CD8-positive, alpha-beta memory T cell (primary cell): ENCODE results near the gene CLK4. TPM values are rescaled to one million over a fixed set of nuclear protein-coding genes. Genes with fewer than 3 reads are reported as not detected.
A peak's percentile ranks its signal among the peaks of the same experiment; 100 is the strongest.

Experiments used
- CTCF ChIA-PET: fragments of 350-600 bp; sonication (Branson Sonifier 250); formaldehyde crosslinking; loops from one replicate; lab custom pipeline; 2021; ENCODE audit warnings: antibody characterized with exemption; lab: Charles Lee
- POLR2A ChIA-PET: fragments of 350-600 bp; sonication (Branson Sonifier 250); formaldehyde crosslinking; loops from one replicate; lab custom pipeline; 2021; ENCODE audit warnings: antibody characterized with exemption; lab: Charles Lee
- DNase-seq, 5 donors: peaks; one replicate each; pipeline versions ENCODE4 v3.0.0 to v3.0.0-alpha.2; 2020 to 2022; ENCODE audit warnings: mixed read lengths in 1 of 5
- H3K27ac ChIP-seq: one replicate; pipeline ENCODE4 v1.7.0; 2013; ENCODE audit warnings: low read depth, mild to moderate bottlenecking, low read length, moderate library complexity
- H3K27me3 ChIP-seq: 2 replicates; pipeline ENCODE4 v1.7.0; 2013; ENCODE audit warnings: low read length, mild to moderate bottlenecking; ENCODE audit not compliant: insufficient read depth, poor library complexity, severe bottlenecking
- H3K36me3 ChIP-seq: 2 replicates; pipeline ENCODE4 v1.7.0; 2013; ENCODE audit warnings: mild to moderate bottlenecking, low read length, moderate library complexity; ENCODE audit not compliant: insufficient read depth
- H3K4me1 ChIP-seq: 2 replicates; pipeline ENCODE4 v1.7.0; 2013; ENCODE audit warnings: mild to moderate bottlenecking, low read length, moderate library complexity; ENCODE audit not compliant: insufficient read depth
- H3K4me3 ChIP-seq: 2 replicates; pipeline ENCODE4 v1.7.0; 2013; ENCODE audit warnings: mild to moderate bottlenecking, low read length
- H3K9me3 ChIP-seq: 2 replicates; pipeline ENCODE4 v1.7.0; 2013; ENCODE audit warnings: mild to moderate bottlenecking, low read length
- H3K27ac Mint-ChIP-seq, 8 donors: one replicate each; pipeline ENCODE4 v1.8.0; 2020 to 2021; ENCODE audit warnings: mixed read lengths in 8 of 8, mild to moderate bottlenecking in 6 of 8, inconsistent platforms in 3 of 8, moderate library complexity in 3 of 8
- H3K27me3 Mint-ChIP-seq, 2 donors: one replicate each; pipeline ENCODE4 v1.8.0; 2020 to 2021; ENCODE audit warnings: mixed read lengths in 2 of 2, mild to moderate bottlenecking in 1 of 2, moderate library complexity in 1 of 2
- H3K36me3 Mint-ChIP-seq, 3 donors: one replicate each; pipeline ENCODE4 v1.8.0; 2020 to 2021; ENCODE audit warnings: mixed read lengths in 3 of 3, inconsistent platforms in 1 of 3, mild to moderate bottlenecking in 1 of 3
- H3K4me1 Mint-ChIP-seq, 3 donors: one replicate each; pipeline ENCODE4 v1.8.0; 2020 to 2021; ENCODE audit warnings: mixed read lengths in 3 of 3, inconsistent platforms in 1 of 3, mild to moderate bottlenecking in 1 of 3
- H3K4me3 Mint-ChIP-seq, 7 donors: one replicate each; pipeline ENCODE4 v1.8.0; 2020 to 2021; ENCODE audit warnings: mixed read lengths in 7 of 7, mild to moderate bottlenecking in 6 of 7, moderate library complexity in 4 of 7, inconsistent platforms in 2 of 7
- H3K9me3 Mint-ChIP-seq, 5 donors: one replicate each; pipeline ENCODE4 v1.8.0; 2020 to 2022; ENCODE audit warnings: mixed read lengths in 5 of 5, mild to moderate bottlenecking in 3 of 5, moderate library complexity in 2 of 5, inconsistent platforms in 1 of 5
- polyA plus RNA-seq: library from polyadenylated mRNA; unstranded; fragments of 300-500 nt; fragmentation: Illumina TruSeq; gene quantifications from one replicate; pipeline ENCODE4 v1.2.3, GENCODE V29; 2021
- total RNA-seq, 2 experiments: library from RNA; stranded (reverse); gene quantifications; one replicate each; pipeline ENCODE4 v1.2.3, GENCODE V29; 2021

CLK4 gene
- total and polyA plus RNA-seq, 3 experiments from 2014 or later: 16.3 to 29.2 (median 27.4) TPM

GRCh38 chr5:178581621-178582020, 45.2 kb downstream of the CLK4 start:
- H3K27ac ChIP-seq: no peak overlapping the region
- Mint-ChIP-seq H3K27me3 (peaks cover 23 to 49% of the 10 kb centered on the region in 2 donors), H3K9me3 (no peaks in the 10 kb centered on the region), H3K4me3 (no peak overlapping the region), H3K4me1 (no peaks in the 10 kb centered on the region), H3K36me3 (no peaks in the 10 kb centered on the region), H3K27ac (peak overlapping the region in 1 of 8 donors; percentile 1)
- no peak overlapping the region for H3K4me3 ChIP-seq
- POLR2A ChIA-PET: no interaction called here
- DNase-seq: no peak
- CTCF ChIA-PET: no interaction called here
- H3K4me1 ChIP-seq: no peaks in the 10 kb centered on the region
- peaks cover 13% of the 10 kb centered on the region for H3K27me3 ChIP-seq
- H3K9me3 ChIP-seq: no peaks in the 10 kb centered on the region
- H3K36me3 ChIP-seq: no peaks in the 10 kb centered on the region

GRCh38 chr5:178580271-178580955, 46.4 kb downstream of the CLK4 start:
- Mint-ChIP-seq H3K4me3 (no peak overlapping the region), H3K27me3 (peaks cover 22 to 45% of the 10 kb centered on the region in 2 donors), H3K36me3 (no peaks in the 10 kb centered on the region), H3K4me1 (no peaks in the 10 kb centered on the region), H3K27ac (no peak overlapping the region), H3K9me3 (no peaks in the 10 kb centered on the region)
- no peak overlapping the region for H3K4me3 ChIP-seq
- no peaks in the 10 kb centered on the region for H3K9me3 ChIP-seq
- no peaks in the 10 kb centered on the region for H3K4me1 ChIP-seq
- H3K27me3 ChIP-seq: peaks cover 1% of the 10 kb centered on the region
- CTCF ChIA-PET: no interaction called here
- H3K36me3 ChIP-seq: no peaks in the 10 kb centered on the region
- POLR2A ChIA-PET: no interaction called here
- no peak for DNase-seq
- no peak overlapping the region for H3K27ac ChIP-seq

- Histone ChIP-seq H3K27ac (no peak overlapping the region), H3K36me3 (no peaks in the 10 kb centered on the region), H3K27me3 (no peaks in the 10 kb centered on the region), H3K4me3 (no peak overlapping the region), H3K4me1 (no peaks in the 10 kb centered on the region), H3K9me3 (no peaks in the 10 kb centered on the region)
- CTCF ChIA-PET: no interaction called here
- no peak for DNase-seq
- H3K4me3 Mint-ChIP-seq: no peak overlapping the region
- no peak overlapping the region for H3K27ac Mint-ChIP-seq
- H3K36me3 Mint-ChIP-seq: peaks cover 0 to under 1% (median 0%) of the 10 kb centered on the region in 3 donors
- H3K4me1 Mint-ChIP-seq: no peaks in the 10 kb centered on the region
- POLR2A ChIA-PET: no interaction called here
- peaks cover 0 to 1% (median under 1%) of the 10 kb centered on the region in 5 donors for H3K9me3 Mint-ChIP-seq
- H3K27me3 Mint-ChIP-seq: peaks cover 27 to 49% of the 10 kb centered on the region in 2 donors
Observed at GRCh38 chr5:178577944-178578343, 48.9 kb downstream of the CLK4 start.

- DNase-seq: no peak
- Mint-ChIP-seq H3K27ac (no peak overlapping the region), H3K36me3 (peaks cover 0 to 5% (median 0%) of the 10 kb centered on the region in 3 donors), H3K4me1 (no peaks in the 10 kb centered on the region), H3K9me3 (peaks cover 0 to 5% (median 2%) of the 10 kb centered on the region in 5 donors), H3K27me3 (peaks cover 27 to 55% of the 10 kb centered on the region in 2 donors), H3K4me3 (no peak overlapping the region)
- ChIA-PET CTCF (no interaction called here), POLR2A (no interaction called here)
- no peak overlapping the region for H3K4me3 ChIP-seq
- no peaks in the 10 kb centered on the region for H3K4me1 ChIP-seq
- no peaks in the 10 kb centered on the region for H3K27me3 ChIP-seq
- no peaks in the 10 kb centered on the region for H3K9me3 ChIP-seq
- no peaks in the 10 kb centered on the region for H3K36me3 ChIP-seq
- no peak overlapping the region for H3K27ac ChIP-seq
Observed at GRCh38 chr5:178577376-178577839, 49.4 kb downstream of the CLK4 start.

- ChIA-PET POLR2A (no interaction called here), CTCF (no interaction called here)
- Mint-ChIP-seq H3K4me1 (no peaks in the 10 kb centered on the region), H3K9me3 (peaks cover 0 to 7% (median 2%) of the 10 kb centered on the region in 5 donors), H3K27ac (no peak overlapping the region), H3K27me3 (peaks cover 26 to 53% of the 10 kb centered on the region in 2 donors), H3K4me3 (no peak overlapping the region), H3K36me3 (peaks cover 0 to 5% (median 0%) of the 10 kb centered on the region in 3 donors)
- Histone ChIP-seq H3K4me1 (no peaks in the 10 kb centered on the region), H3K9me3 (no peaks in the 10 kb centered on the region), H3K36me3 (no peaks in the 10 kb centered on the region), H3K27ac (no peak overlapping the region), H3K27me3 (no peaks in the 10 kb centered on the region), H3K4me3 (no peak overlapping the region)
- no peak for DNase-seq
Observed at GRCh38 chr5:178576591-178577351, 50.1 kb downstream of the CLK4 start.

- Mint-ChIP-seq H3K4me3 (no peak overlapping the region), H3K4me1 (no peaks in the 10 kb centered on the region), H3K27me3 (peaks cover 25 to 55% of the 10 kb centered on the region in 2 donors), H3K27ac (no peak overlapping the region), H3K9me3 (peaks cover 0 to 7% (median 4%) of the 10 kb centered on the region in 5 donors), H3K36me3 (peaks cover 0 to 5% (median 0%) of the 10 kb centered on the region in 3 donors)
- H3K27me3 ChIP-seq: no peaks in the 10 kb centered on the region
- H3K36me3 ChIP-seq: no peaks in the 10 kb centered on the region
- no peak for DNase-seq
- no peak overlapping the region for H3K27ac ChIP-seq
- ChIA-PET POLR2A (no interaction called here), CTCF (no interaction called here)
- no peak overlapping the region for H3K4me3 ChIP-seq
- no peaks in the 10 kb centered on the region for H3K4me1 ChIP-seq
- H3K9me3 ChIP-seq: no peaks in the 10 kb centered on the region
Observed at GRCh38 chr5:178573216-178573615, 53.6 kb downstream of the CLK4 start.

GRCh38 chr5:178572617-178573016, 54.2 kb downstream of the CLK4 start:
- no peak for DNase-seq
- no peaks in the 10 kb centered on the region for H3K4me1 ChIP-seq
- H3K4me3 Mint-ChIP-seq: no peak overlapping the region
- peaks cover 23 to 55% of the 10 kb centered on the region in 2 donors for H3K27me3 Mint-ChIP-seq
- H3K4me1 Mint-ChIP-seq: no peaks in the 10 kb centered on the region
- H3K27ac ChIP-seq: no peak overlapping the region
- no peak overlapping the region for H3K27ac Mint-ChIP-seq
- no peak overlapping the region for H3K4me3 ChIP-seq
- H3K9me3 Mint-ChIP-seq: peaks cover 0 to 7% (median 4%) of the 10 kb centered on the region in 5 donors
- ChIA-PET POLR2A (no interaction called here), CTCF (no interaction called here)
- H3K9me3 ChIP-seq: no peaks in the 10 kb centered on the region
- H3K36me3 Mint-ChIP-seq: peaks cover 0 to 5% (median 0%) of the 10 kb centered on the region in 3 donors
- H3K36me3 ChIP-seq: no peaks in the 10 kb centered on the region
- no peaks in the 10 kb centered on the region for H3K27me3 ChIP-seq

GRCh38 chr5:178569485-178569884, 57.4 kb downstream of the CLK4 start:
- Mint-ChIP-seq H3K36me3 (peaks cover 0 to 5% (median 0%) of the 10 kb centered on the region in 3 donors), H3K4me1 (no peaks in the 10 kb centered on the region), H3K27me3 (peaks cover 17 to 52% of the 10 kb centered on the region in 2 donors), H3K27ac (peak overlapping the region in 1 of 8 donors; percentile 7), H3K9me3 (peaks cover 0 to 7% (median 4%) of the 10 kb centered on the region in 5 donors), H3K4me3 (no peak overlapping the region)
- no peaks in the 10 kb centered on the region for H3K36me3 ChIP-seq
- DNase-seq: no peak
- no peak overlapping the region for H3K4me3 ChIP-seq
- CTCF ChIA-PET: no interaction called here
- no peaks in the 10 kb centered on the region for H3K27me3 ChIP-seq
- H3K4me1 ChIP-seq: no peaks in the 10 kb centered on the region
- POLR2A ChIA-PET: no interaction called here
- no peaks in the 10 kb centered on the region for H3K9me3 ChIP-seq
- H3K27ac ChIP-seq: no peak overlapping the region
